Tibial nerve (tissue), 3 donors: ENCODE data around the gene CCDC3.

Experiments
- POLR2A ChIP-seq, 2 donors: fragments of 450-650 bp; IDR thresholded peaks; one replicate each; pipeline ENCODE4 v1.6.1; 2017; ENCODE audit warnings: antibody characterized with exemption in 2 of 2, mild to moderate bottlenecking in 2 of 2, moderate library complexity in 2 of 2
- TF ChIP-seq, protein P1 (sequence below), 5 experiments: fragments of 200-600 bp in 3 of 5; fragments of 450-650 bp in 2 of 5; sonication (generic) in 3 of 5; IDR thresholded peaks; one replicate each; pipeline ENCODE4 v1.5.1; 2016 to 2019; ENCODE audit warnings: antibody characterized with exemption in 5 of 5, mild to moderate bottlenecking in 3 of 5, moderate library complexity in 2 of 5

DNA sequence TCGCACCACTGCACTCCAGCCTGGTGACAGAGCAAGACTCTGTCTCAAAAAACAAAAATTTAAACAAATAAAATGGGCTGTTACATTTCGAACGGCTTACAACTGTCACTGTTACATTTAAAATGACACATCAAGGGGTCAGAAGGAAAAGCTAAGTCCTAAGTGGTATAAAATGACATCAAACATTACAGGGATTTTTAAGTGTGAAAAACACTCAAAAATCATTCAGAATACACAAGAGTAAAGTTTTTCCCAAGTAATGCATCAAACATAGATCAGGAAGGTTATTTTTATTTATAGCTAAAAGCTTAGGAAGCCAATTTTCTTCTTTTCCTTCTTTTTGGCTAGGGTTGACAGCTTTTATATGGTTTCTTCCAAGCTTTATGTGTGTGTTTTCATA is 39.0 kb downstream of the CCDC3 start:
- TF ChIP-seq, protein P1, sequence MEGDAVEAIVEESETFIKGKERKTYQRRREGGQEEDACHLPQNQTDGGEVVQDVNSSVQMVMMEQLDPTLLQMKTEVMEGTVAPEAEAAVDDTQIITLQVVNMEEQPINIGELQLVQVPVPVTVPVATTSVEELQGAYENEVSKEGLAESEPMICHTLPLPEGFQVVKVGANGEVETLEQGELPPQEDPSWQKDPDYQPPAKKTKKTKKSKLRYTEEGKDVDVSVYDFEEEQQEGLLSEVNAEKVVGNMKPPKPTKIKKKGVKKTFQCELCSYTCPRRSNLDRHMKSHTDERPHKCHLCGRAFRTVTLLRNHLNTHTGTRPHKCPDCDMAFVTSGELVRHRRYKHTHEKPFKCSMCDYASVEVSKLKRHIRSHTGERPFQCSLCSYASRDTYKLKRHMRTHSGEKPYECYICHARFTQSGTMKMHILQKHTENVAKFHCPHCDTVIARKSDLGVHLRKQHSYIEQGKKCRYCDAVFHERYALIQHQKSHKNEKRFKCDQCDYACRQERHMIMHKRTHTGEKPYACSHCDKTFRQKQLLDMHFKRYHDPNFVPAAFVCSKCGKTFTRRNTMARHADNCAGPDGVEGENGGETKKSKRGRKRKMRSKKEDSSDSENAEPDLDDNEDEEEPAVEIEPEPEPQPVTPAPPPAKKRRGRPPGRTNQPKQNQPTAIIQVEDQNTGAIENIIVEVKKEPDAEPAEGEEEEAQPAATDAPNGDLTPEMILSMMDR (IDR thresholded peaks at IDR 0.05) = no peak
- TF ChIP-seq POLR2A (IDR thresholded peaks at IDR 0.05) = no peak
